WTC11 (cell line): ENCODE measurements around the gene ODAD3. TPM values are rescaled to one million over a fixed set of nuclear protein-coding genes. Genes with fewer than 3 reads are reported as not detected.
A peak's percentile ranks its signal among the peaks of the same experiment; 100 is the strongest.

Experiments used
- ATAC-seq: fragments of 200-7000 bp; cut with Tn5 transposase; 2 replicates; pipeline ENCODE4 v1.10.0; 2021; ENCODE audit warnings: mild to moderate bottlenecking, moderate library complexity
- CTCF ChIA-PET: fragments of 300-600 bp; sonication (Branson Sonifier 250); formaldehyde crosslinking; loops from one replicate; lab custom pipeline; 2021; ENCODE audit warnings: antibody characterized with exemption; lab: Charles Lee
- POLR2A ChIA-PET: fragments of 350-600 bp; sonication (Branson Sonifier 250); formaldehyde crosslinking; loops from one replicate; lab custom pipeline; 2021; ENCODE audit warnings: antibody characterized with exemption; lab: Charles Lee
- DNase-seq: peaks from one replicate; pipeline ENCODE4 v3.0.0; 2021; ENCODE audit warnings: low spot score
- H3K27ac Mint-ChIP-seq: 2 replicates; pipeline ENCODE4 v1.8.0; 2021; ENCODE audit warnings: mixed read lengths
- H3K27me3 Mint-ChIP-seq: 2 replicates; pipeline ENCODE4 v1.8.0; 2021; ENCODE audit warnings: low read depth, mild to moderate bottlenecking, moderate library complexity, mixed read lengths
- H3K36me3 Mint-ChIP-seq: 2 replicates; pipeline ENCODE4 v1.8.0; 2021; ENCODE audit warnings: mixed read lengths
- H3K4me1 Mint-ChIP-seq: 2 replicates; pipeline ENCODE4 v1.8.0; 2022; ENCODE audit warnings: mixed read lengths
- H3K4me3 Mint-ChIP-seq: 2 replicates; pipeline ENCODE4 v1.8.0; 2021; ENCODE audit warnings: mild to moderate bottlenecking, moderate library complexity, mixed read lengths
- H3K9me3 Mint-ChIP-seq: 2 replicates; pipeline ENCODE4 v1.8.0; 2021; ENCODE audit warnings: mixed read lengths
- ARID4B ChIP-seq: sonication (generic); formaldehyde crosslinking; IDR thresholded peaks from 2 replicates; pipeline ENCODE4 v1.8.0; 2023; ENCODE audit warnings: missing genetic modification reagents, mild to moderate bottlenecking, borderline replicate concordance
- CREB1 ChIP-seq: sonication (generic); formaldehyde crosslinking; IDR thresholded peaks from 2 replicates; pipeline ENCODE4 v1.8.0; 2023; ENCODE audit warnings: mild to moderate bottlenecking, missing genetic modification reagents
- ERG ChIP-seq: fragments of 250-450 bp; sonication (Bioruptor Pico); IDR thresholded peaks from 2 replicates; pipeline ENCODE4 v1.8.0; 2021; ENCODE audit warnings: mild to moderate bottlenecking
- ETV6 ChIP-seq: sonication (generic); formaldehyde crosslinking; IDR thresholded peaks from 2 replicates; pipeline ENCODE4 v1.8.1; 2022; ENCODE audit warnings: mild to moderate bottlenecking, missing genetic modification reagents
- FOXK1 ChIP-seq: sonication (generic); formaldehyde crosslinking; IDR thresholded peaks from 2 replicates; pipeline ENCODE4 v1.8.0; 2022; ENCODE audit warnings: mild to moderate bottlenecking, moderate library complexity, missing genetic modification reagents
- GTF2I ChIP-seq: fragments of 250-450 bp; sonication (Bioruptor Pico); conservative IDR thresholded peaks from 2 replicates; pipeline ENCODE4 v1.4.0; 2021; ENCODE audit warnings: mild to moderate bottlenecking
- HMGA2 ChIP-seq: fragments of 250-450 bp; sonication (Bioruptor Pico); IDR thresholded peaks from 2 replicates; pipeline ENCODE4 v1.4.0; 2021; ENCODE audit warnings: mild to moderate bottlenecking, moderate library complexity
- HMGXB4 ChIP-seq: sonication (generic); formaldehyde crosslinking; IDR thresholded peaks from 2 replicates; pipeline ENCODE4 v1.8.1; 2023; ENCODE audit warnings: mild to moderate bottlenecking, moderate library complexity, missing genetic modification reagents
- NFE2L1 ChIP-seq: sonication (generic); formaldehyde crosslinking; IDR thresholded peaks from 2 replicates; pipeline ENCODE4 v1.8.1; 2023; ENCODE audit warnings: missing genetic modification reagents
- NFYB ChIP-seq: sonication (generic); formaldehyde crosslinking; conservative IDR thresholded peaks from 2 replicates; pipeline ENCODE4 v1.8.0; 2022; ENCODE audit warnings: low read depth, missing genetic modification reagents
- NR1H2 ChIP-seq: sonication (generic); formaldehyde crosslinking; IDR thresholded peaks from 2 replicates; pipeline ENCODE4 v1.9.0; 2021; ENCODE audit warnings: mild to moderate bottlenecking, moderate library complexity, missing genetic modification reagents
- SMAD3 ChIP-seq: sonication (generic); formaldehyde crosslinking; IDR thresholded peaks from 2 replicates; pipeline ENCODE4 v1.8.0; 2022; ENCODE audit warnings: missing genetic modification reagents, mild to moderate bottlenecking, borderline replicate concordance
- SMAD4 ChIP-seq: sonication (generic); formaldehyde crosslinking; IDR thresholded peaks from 2 replicates; pipeline ENCODE4 v1.8.0; 2022; ENCODE audit warnings: mild to moderate bottlenecking, missing genetic modification reagents
- SOX15 ChIP-seq: fragments of 250-450 bp; sonication (Bioruptor Pico); IDR thresholded peaks from 2 replicates; pipeline ENCODE4 v1.9.0; 2021; ENCODE audit warnings: mild to moderate bottlenecking
- TEAD1 ChIP-seq: sonication (generic); formaldehyde crosslinking; IDR thresholded peaks from 2 replicates; pipeline ENCODE4 v1.8.0; 2022; ENCODE audit warnings: mild to moderate bottlenecking, missing genetic modification reagents
- ZNF121 ChIP-seq: sonication (generic); formaldehyde crosslinking; IDR thresholded peaks from 2 replicates; pipeline ENCODE4 v1.8.0; 2023; ENCODE audit warnings: missing genetic modification reagents
- ZSCAN18 ChIP-seq: fragments of 250-450 bp; sonication (Bioruptor Pico); IDR thresholded peaks from 2 replicates; pipeline ENCODE4 v2.1.2; 2022; ENCODE audit warnings: mild to moderate bottlenecking, moderate library complexity
- total RNA-seq: library from RNA; stranded (reverse); gene quantifications from 3 replicates; pipeline ENCODE4 v1.2.3, GENCODE V29; 2021
- TF ChIP-seq, protein P1 (sequence below): sonication (generic); formaldehyde crosslinking; IDR thresholded peaks from 2 replicates; pipeline ENCODE4 v1.8.1; 2022; ENCODE audit warnings: missing genetic modification reagents, borderline replicate concordance
- TF ChIP-seq, protein P2 (sequence below): sonication (generic); formaldehyde crosslinking; IDR thresholded peaks from 2 replicates; pipeline ENCODE4 v1.8.0; 2022; ENCODE audit warnings: mild to moderate bottlenecking, missing genetic modification reagents
- TF ChIP-seq, protein P3 (sequence below): sonication (generic); formaldehyde crosslinking; IDR thresholded peaks from 2 replicates; pipeline ENCODE4 v1.8.1; 2023; ENCODE audit warnings: mild to moderate bottlenecking, missing genetic modification reagents, moderate library complexity

ODAD3 gene
- total RNA-seq, 1 experiment from 2014 or later: 4.1 TPM

DNA sequence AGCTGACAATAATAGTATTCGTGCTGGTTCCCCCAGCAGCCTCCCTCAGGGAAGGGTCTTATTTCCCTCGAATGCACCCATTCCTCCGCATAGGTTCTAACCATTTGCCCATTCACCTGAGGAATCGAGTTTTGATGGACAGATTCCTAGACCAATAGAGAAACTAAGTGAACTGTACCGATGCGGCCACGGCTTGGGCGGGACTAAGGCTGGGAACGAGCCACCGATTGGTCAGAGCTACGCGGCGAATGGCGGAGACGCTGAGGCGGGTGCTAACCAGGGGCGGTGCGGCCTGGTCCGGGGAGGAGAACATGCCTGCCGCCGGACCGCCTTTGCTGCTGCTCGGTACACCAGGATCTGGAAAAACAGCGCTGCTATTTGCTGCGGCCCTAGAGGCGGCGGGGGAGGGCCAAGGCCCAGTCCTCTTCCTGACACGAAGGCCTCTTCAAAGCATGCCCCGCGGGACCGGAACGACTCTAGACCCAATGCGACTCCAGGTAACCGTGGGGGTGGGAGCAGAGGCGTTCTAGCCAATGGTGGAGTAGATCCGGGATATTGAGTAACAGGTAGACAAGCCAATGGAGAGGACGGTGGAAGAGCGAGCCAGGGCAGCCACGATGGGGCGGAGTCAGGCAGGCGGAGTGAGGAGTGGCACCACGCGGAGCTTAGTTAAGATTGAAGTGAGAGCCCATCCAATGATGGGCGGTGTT lies 60.3 kb downstream of the ODAD3 start, which contains the start of gene SWSAP1 (continued):
- TF ChIP-seq ZSCAN18 (CRISPR knock-in tag): no peak
- TF ChIP-seq SMAD4 (CRISPR knock-in tag): no peak
- TF ChIP-seq NFE2L1 (CRISPR knock-in tag): no peak
- TF ChIP-seq, protein P1, sequence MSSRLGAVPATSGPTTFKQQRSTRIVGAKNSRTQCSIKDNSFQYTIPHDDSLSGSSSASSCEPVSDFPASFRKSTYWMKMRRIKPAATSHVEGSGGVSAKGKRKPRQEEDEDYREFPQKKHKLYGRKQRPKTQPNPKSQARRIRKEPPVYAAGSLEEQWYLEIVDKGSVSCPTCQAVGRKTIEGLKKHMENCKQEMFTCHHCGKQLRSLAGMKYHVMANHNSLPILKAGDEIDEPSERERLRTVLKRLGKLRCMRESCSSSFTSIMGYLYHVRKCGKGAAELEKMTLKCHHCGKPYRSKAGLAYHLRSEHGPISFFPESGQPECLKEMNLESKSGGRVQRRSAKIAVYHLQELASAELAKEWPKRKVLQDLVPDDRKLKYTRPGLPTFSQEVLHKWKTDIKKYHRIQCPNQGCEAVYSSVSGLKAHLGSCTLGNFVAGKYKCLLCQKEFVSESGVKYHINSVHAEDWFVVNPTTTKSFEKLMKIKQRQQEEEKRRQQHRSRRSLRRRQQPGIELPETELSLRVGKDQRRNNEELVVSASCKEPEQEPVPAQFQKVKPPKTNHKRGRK (CRISPR knock-in tag): no peak
- TF ChIP-seq ETV6 (CRISPR knock-in tag): no peak; the same call in 1 of the 2 replicates
- no peak for TF ChIP-seq SMAD3 (CRISPR knock-in tag)
- TF ChIP-seq NFYB: peak; percentile 83
- TF ChIP-seq FOXK1 (CRISPR knock-in tag): peak; percentile 60; the same call in 1 of the 2 replicates
- TF ChIP-seq, protein P2, sequence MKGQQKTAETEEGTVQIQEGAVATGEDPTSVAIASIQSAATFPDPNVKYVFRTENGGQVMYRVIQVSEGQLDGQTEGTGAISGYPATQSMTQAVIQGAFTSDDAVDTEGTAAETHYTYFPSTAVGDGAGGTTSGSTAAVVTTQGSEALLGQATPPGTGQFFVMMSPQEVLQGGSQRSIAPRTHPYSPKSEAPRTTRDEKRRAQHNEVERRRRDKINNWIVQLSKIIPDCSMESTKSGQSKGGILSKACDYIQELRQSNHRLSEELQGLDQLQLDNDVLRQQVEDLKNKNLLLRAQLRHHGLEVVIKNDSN: 0 out of 2 replicates have a peak, but pooled peaks have one; percentile 25
- no peak; the same call in 1 of the 2 replicates for TF ChIP-seq HMGXB4 (CRISPR knock-in tag)

- peaks cover 19% of the 10 kb centered on the region for H3K4me1 Mint-ChIP-seq
- peaks cover 6% of the 10 kb centered on the region for H3K36me3 Mint-ChIP-seq
- CTCF ChIA-PET: interaction anchor here (0.9 to 4.6 kb wide), 16 partner anchors 10 to 326 kb away, joined by 3 to 59 read pairs (median 10); partner anchors contain the start of genes EPOR, ODAD3, PRKCSH and RAB3D
- H3K27ac Mint-ChIP-seq: no peak overlapping the region
- ATAC-seq: no peak
- no peaks in the 10 kb centered on the region for H3K27me3 Mint-ChIP-seq
- H3K9me3 Mint-ChIP-seq: no peaks in the 10 kb centered on the region
- no peak for DNase-seq
- POLR2A ChIA-PET: interaction anchor here (0.6 to 3.1 kb wide), 10 partner anchors 9 to 101 kb away, joined by 3 to 16 read pairs (median 6); partner anchors contain the start of genes CCDC159, EPOR, ODAD3 and PRKCSH
- TF ChIP-seq ZNF121 (CRISPR knock-in tag) (no peak), CREB1 (0 out of 2 replicates have a peak, but pooled peaks have one; percentile 3), TEAD1 (CRISPR knock-in tag) (no peak), SOX15 (CRISPR knock-in tag) (no peak), NR1H2 (CRISPR knock-in tag) (no peak), ERG (CRISPR knock-in tag) (peak; percentile 47; the same call in 1 of the 2 replicates), GTF2I (CRISPR knock-in tag) (peak; percentile 100), ARID4B (CRISPR knock-in tag) (no peak), HMGA2 (CRISPR knock-in tag) (no peak)
- TF ChIP-seq, protein P1 (CRISPR knock-in tag): no peak
- TF ChIP-seq, protein P3, sequence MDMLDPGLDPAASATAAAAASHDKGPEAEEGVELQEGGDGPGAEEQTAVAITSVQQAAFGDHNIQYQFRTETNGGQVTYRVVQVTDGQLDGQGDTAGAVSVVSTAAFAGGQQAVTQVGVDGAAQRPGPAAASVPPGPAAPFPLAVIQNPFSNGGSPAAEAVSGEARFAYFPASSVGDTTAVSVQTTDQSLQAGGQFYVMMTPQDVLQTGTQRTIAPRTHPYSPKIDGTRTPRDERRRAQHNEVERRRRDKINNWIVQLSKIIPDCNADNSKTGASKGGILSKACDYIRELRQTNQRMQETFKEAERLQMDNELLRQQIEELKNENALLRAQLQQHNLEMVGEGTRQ (CRISPR knock-in tag): no peak
- no peak overlapping the region for H3K4me3 Mint-ChIP-seq
Observed at GRCh38 chr19:11373885-11374432, 61.0 kb downstream of the ODAD3 start.
